Activated CD4-positive, alpha-beta T cell treated with anti-CD3 and anti-CD28 coated beads, Interleukin-10, Interleukin-2, amounts not matched to agents 100 ng/mL and 50 ng/mL, durations not matched to agents 16 hours and 8 hours (primary cell): ENCODE data around the gene RAB42.
"Not testable (repeated sequence)": the region's sequence is repeated elsewhere in the genome, so short reads cannot be mapped to it uniquely, and the experiment has no call there.

ENCODE experiments used
- DNase-seq: peaks from one replicate; pipeline ENCODE4 v3.0.0-alpha.2; 2020

Gene RAB42, protein sequence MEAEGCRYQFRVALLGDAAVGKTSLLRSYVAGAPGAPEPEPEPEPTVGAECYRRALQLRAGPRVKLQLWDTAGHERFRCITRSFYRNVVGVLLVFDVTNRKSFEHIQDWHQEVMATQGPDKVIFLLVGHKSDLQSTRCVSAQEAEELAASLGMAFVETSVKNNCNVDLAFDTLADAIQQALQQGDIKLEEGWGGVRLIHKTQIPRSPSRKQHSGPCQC

DNA sequence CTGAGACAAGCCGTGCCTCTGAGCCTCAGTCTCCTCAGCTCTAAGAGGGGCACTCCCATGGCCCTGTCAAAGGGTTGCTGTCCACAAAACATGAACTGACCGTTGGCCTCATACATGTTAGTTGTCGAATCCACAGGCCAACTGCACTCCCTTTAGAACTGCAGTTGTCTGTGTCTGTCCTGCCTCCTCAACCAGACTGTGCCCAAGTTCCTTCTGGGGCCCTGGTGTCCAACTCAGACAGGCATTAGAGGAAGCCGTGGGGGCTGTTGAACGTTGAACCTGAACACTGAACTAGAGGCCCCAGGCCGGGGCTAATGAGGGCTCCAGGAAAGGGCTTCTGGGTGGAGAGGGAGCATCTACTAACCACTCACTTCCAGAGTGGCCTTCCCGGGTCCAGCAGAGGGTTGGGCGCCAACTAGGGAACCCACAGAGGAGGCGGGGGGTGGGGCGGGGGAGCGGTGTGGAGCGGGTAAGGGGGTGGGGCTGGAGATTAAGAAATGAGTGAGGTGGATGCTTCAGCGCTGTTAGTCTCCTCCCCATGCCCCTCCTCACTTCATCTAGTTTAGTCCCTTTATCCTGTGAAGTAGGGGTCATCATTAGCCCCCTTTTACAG is at the start of gene RAB42:
TSS of gene RAB42 (plus strand) at position 558 of the 613 bp plus-strand sequence. CDS start 247 bp downstream, outside the sequence.
- DNase-seq: no peak

DNA sequence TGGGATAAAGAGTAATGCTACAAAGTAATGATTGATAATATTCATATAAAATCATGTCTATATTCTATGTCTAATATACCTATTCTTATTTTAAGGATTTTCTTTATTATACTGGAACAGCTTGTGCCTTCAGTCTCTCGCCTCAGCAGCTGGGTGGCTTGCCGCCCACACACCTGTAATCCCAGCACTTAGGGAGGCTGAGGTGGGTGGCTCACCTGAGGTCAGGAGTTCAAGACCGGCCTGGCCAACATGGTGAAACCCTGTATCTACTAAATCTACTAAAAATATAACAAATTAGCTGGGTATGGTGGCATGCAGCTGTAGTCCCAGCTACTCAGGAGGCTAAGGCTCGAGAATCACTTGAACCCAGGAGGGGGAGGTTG is 46.8 kb upstream of the RAB42 start:
- DNase-seq: no peak

DNA sequence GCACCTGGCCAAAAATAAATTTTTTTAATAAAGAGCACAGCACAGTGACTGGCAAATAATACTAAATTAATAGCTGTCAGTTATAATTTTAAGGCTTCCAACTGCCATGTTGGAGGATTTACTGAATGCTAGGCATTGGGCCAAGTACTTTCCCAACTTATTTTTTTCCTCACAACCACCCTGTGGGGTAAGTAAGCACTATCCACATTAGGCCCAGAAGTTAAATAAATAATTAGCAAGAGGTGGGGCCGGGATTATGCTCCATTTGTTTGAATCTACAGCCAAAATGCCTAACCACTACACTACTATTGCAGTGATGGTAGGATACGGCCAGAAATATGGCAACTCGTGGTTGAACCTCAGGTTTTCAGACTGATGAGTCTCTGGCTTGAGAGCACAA is 43.7 kb upstream of the RAB42 start:
- DNase-seq: no peak

DNA sequence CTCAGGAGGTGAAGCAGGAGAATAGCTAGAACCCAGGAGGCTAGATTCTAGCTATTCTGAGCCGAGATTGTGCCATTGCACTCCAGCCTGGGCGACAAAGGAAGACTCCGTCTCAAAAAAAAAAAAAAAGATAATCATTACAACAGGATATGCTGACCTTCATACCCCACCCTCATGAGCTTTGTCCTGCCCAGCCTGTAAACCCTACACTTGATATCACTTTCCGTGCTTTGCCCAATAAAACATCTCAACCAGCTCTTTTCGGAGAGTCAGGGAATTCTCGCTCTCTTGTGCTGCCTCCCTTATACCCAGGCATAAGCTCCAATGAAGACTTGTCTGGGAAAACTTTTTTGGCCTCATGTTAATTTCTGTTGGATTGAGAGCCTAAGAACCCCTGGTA is 40.7 kb upstream of the RAB42 start:
- no peak for DNase-seq

DNA sequence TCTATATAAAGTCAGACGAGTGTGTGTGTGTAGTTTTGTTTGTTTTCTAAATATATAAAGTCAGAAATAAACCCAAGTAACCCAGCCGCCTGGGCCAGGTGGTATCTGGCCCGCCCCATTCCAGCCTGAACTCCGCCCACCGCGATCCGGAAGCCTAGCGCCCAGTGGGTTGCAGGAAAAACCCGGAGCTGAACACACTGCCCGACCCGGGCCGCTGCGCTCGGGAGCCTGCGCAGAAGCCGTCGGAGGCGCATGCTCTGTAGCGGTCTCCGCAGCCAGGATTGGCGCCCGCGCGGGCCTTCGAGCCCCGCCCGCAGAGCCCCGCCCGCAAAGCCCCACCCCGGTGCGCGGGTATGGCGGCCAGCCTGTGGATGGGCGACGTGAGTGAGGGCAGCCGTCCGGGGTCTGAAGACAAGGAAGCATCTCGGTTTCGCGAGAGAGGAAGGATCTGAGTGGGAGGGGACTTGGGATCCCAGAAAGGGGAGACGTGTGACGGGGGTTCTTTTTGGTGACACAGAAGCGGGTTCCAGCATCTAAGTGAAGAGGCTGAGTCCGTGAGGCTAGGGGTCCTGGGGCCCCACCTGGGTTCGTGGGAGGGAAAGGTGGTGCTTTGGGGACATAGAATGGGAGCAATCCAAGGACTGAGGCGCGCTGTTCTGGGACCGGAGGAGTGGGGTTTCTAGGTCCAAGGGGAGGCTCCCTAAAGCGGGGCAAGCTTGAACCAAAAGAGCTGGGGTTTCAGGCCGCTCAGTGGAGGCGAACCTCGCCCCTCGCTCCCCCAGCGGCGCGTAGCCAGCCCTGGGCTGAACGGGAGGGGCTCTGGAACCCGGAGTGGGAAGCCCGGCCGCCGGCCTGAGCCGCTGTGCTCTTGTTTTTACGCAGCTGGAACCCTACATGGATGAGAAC is 39.1 kb upstream of the RAB42 start, which contains the start of gene TRNAU1AP:
TSS of gene TRNAU1AP (plus strand) at position 328 of the 906 bp plus-strand sequence. CDS start at position 354, 26 bp downstream.
- DNase-seq: peak; percentile 98

DNA sequence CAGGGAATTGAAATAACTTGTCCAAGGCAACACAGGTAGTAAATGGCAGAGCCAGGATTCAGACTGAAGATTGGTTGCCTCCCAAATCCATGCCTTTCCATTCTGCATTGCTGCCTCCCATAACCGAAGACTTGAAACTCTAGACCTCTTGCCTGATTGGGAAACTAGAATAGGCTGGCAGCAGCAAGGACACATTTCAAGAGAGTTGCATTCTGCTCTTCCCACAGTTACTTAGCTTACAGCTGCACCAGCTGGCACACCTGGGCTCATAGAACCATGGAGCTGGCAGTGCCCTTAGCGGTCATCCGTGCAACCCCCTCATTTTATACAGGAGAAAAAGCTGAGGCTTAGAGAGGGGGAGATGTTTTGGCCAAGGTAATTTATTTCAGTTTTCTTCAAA is 31.2 kb upstream of the RAB42 start:
- no peak for DNase-seq

DNA sequence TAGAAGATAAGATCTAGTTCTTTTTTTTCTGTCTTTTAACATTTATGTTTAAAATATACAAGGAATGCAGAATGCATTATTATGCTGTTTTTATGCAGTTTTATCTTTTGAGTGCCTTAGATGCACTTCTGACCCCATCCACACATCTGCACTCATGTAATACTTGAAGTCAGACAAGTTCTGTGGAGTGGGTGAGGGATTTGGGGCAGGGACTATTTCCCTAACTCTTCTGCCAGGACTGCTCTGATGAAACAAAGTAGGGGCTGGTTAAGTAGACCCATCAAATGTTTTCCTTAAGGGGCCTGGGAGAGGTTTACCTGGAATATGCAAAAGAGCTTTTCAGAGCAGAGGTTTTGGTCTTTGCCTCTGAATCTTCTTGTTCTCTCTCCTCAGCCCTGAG is 27.8 kb upstream of the RAB42 start:
- no peak for DNase-seq

DNA sequence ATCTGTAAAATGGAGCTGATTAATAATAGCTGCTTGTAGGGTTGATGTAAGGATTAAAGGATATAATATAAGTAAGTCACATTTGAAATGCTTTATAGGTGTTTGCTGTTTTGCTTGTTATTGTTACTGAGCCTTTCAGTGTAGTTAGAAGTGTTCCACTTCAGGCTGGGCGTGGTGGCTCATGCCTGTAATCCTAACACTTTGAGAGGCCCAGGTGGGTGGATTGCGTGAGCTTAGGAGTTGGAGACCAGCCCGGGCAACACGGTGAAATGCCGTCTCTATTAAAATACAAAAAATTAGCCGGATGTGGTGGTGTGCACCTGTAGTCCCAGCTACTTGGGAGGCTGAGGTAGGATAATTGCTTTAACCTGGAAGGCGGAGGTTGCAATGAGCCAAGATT is 27.0 kb upstream of the RAB42 start:
- no peak for DNase-seq

DNA sequence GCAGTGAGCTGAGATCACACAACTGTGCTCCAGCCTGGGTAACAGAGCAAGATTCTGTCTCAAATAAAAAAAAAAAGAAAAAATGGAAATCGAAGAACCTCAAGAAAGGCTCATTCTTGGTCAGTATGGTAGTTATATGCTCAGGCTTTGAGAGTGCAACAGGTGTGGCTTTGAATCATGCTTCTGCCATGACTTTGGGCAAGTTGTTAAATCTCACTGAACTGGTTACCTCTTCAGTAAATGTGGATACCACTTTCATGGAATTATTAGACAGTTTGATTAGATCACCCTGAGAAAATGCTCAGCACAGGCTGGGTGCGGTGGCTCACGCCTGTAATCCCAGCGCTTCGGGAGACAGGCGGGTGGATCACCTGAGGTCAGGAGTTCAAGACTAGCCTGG is 26.3 kb upstream of the RAB42 start:
- DNase-seq: no peak

DNA sequence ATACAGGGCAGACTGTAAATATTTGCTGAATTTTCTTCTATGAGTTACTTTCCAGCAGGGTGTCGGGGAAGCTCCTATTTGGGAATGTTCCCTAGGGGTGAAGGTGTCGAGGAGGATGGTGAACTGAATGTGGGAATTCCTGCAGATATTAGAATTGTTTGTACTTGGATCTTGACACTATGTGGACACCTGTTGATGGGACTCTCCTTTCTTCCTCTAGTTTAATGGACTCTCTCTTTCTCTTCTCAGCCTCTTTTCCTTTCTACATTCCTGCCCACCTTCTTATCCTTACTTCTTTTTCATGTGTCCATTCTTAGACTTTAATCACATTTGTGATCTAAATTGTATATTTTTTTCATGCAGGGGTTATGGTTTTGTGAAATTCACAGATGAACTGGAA is 25.1 kb upstream of the RAB42 start:
- no peak for DNase-seq

DNA sequence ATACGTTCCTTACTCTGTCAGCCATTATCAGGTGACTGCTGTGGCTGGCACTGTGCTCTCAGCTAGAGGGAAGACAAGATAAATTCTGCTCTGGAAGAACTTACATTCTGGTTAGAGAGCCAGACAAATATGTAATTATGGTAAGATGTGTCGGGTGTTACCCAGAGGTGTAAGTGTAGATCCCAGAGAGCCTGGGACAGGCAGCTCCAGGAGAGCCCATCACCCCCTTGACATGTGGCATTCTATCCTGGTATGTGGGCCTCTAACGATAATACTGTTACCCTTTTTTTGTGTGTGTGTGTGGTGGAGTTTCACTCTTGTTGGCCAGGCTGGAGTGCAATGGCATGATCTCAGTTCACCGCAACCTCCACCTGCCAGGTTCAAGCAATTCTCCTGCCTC is 20.2 kb upstream of the RAB42 start:
- no peak for DNase-seq

DNA sequence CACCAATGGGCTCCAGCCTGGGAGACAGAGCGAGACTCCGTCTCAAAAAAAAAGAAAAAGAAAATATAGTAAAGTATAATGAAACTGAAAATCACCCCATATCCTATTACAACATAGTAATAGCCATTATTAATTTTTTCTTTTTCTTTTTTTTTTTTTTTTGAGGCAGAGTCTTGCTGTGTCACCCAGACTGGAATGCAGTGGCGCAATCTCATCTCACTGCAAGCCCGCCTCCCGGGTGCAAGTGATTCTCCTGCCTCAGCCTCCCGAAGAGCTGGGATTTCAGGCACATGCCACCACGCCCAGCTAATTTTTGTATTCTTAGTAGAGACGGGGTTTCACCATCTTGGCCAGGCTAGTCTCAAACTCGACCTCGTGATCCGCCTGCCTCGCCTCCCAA is 19.2 kb upstream of the RAB42 start:
- not testable (repeated sequence) for DNase-seq

DNA sequence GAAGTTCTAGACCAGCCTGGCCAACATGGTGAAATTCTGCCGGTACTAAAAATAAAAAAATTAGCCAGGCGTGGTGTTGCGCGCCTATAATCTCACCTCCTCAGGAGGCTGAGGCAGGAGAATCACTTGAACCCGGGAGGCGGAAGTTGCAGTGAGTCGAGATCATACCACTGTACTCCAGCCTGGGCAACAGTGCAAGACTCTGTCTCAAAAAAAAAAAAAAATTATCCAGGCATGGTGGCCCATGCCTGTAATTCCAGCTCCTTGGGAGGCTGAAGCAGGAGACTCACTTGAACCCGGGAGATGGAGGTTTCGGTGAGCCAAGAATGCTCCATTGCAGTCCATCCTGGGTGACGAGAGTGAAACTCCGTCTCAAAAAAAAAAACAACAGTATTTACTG is 18.5 kb upstream of the RAB42 start:
- DNase-seq: no peak

DNA sequence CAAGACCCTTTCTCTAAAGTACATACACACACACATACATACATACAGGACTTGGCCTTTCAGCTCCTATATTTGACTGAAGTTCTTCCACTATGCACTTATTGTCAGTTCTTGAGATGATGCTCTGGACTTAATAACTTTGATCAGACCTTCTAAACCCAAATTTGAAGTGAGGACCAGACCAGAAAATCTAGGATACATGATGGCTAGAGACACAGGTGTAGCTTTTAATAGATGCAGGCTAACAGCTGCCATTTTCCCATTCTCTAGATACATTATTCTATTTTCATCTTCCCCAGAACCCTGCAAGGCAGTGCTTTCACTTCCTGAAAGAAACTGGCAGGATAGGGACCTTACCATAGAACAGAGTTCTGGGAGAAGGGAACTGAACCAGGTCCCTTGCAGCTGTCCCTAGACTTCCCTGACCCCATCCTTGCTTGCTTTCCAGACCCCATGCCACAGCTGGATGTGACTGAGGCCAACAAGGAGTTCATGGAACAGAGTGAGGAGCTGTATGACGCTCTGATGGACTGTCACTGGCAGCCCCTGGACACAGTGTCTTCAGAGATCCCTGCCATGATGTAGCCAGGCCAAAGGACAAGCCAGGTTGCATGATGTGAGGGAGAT is 14.9 kb upstream of the RAB42 start:
- DNase-seq: peak; percentile 69

DNA sequence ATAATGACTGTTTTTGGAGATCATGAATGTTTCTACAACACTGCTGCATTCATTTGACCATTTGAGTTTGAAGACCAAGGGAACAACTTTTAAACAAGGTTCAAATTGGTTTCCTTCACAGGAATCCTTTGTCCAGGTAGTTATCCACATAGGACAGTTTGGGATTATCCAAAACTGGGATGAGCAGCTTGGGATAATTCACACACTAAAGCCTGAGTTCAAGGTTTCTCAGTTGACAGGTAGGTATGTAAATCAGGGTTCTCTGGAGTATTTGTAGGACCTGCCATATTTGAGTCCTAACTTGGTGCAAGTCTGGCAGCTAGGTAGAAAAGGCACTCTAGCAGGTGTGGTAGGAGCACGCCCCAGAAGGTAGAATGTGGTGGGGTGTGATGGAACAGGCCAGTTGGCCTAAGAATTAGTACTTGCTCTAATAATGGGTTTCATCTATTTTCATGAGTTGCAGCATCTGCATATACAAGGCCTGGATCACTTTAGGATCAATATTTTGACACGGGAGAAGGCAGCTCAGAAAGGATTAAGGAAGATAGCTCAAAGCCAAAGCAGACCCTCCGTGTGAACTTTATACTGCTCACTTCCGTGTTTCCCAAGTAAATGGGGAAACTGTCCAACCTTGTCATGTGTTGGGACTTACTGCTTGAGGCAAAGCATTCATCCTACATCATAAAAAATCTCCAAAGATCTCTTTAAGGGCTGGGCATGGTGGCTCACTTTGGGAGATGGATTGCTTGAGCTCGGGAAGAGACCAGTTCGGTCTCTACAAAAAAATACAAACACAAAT is 14.1 kb upstream of the RAB42 start:
- peak; percentile 59 for DNase-seq

DNA sequence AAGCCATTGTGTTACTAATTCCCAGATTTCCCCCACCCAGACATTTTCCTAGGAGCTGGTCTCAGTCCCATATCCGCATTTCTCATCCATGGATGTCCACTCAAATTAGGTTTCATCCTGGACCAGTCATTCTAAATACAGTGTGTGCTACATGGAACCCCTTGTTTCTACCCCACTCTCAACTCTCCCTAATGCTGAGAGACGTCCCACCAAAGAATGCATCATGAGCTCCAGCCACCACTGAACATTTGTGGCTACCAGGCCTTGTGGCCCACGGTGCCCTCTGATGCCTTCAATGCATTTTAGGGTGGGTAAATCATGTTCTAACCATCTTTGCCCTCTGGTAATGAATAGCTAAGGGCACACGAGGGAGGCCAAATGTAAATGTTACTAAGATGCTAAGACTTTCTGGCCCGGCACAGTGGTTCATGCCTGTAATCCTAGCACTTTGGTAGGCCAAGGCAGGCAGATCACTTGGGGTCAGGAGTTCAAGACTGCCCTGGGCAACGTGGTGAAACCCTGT is 13.3 kb upstream of the RAB42 start:
- peak; percentile 18 for DNase-seq

DNA sequence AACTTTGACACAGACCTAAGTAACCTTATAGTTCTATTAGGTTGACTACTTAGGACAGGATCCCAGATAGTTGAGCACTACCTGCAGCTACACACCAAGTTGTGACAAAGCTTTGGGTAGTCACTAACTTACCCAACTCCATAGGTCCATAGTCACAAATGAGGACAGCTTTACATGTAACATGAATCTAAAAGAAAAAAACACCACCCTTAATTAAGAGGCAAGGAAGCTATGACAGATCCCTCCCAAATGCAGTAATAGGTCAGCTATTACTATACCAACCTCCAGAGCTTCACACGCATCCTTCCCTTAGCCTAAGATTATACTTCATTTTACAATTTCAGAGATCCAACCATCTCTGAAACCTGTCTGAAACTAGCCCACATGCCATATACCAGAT is 12.7 kb upstream of the RAB42 start:
- DNase-seq: peak; percentile 14

DNA sequence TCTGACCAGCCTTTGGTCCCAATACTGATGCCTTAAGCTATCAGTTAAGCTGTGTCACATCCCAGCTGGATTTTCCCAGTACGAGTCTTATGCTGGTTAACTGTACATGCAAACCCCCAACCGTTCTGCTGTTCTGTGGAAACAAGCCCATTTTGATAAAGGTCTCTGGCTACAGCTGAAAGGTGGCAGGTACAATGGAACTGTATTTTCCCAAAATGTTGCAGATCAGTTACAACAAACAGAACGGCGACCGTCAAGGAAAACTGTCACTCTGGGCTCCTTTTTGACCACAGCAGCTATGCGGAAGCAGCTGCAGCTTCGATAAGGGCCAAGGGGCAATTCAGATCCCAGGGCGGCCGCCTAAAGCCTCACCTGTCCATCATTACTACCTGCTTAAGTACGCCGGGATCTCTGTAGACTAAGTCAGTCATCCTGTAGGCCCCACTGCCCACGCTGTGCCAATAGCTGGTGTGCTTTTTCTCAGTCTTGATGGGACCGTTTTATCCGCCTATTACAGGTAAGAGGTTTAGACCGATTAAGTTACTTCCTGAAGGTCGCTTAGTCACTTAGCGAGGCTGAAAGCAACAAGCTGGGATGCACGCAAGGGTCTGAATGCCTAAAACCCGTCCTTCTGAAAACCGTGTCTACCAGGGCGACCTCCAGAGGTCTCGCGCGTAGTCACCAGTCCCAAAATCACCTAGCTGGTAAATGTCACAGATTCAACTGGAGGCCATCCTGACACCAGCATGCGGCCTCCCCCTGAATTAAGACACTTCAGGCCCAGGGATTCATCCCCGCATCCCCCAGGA is 11.1 kb upstream of the RAB42 start:
- DNase-seq: peak; percentile 66

DNA sequence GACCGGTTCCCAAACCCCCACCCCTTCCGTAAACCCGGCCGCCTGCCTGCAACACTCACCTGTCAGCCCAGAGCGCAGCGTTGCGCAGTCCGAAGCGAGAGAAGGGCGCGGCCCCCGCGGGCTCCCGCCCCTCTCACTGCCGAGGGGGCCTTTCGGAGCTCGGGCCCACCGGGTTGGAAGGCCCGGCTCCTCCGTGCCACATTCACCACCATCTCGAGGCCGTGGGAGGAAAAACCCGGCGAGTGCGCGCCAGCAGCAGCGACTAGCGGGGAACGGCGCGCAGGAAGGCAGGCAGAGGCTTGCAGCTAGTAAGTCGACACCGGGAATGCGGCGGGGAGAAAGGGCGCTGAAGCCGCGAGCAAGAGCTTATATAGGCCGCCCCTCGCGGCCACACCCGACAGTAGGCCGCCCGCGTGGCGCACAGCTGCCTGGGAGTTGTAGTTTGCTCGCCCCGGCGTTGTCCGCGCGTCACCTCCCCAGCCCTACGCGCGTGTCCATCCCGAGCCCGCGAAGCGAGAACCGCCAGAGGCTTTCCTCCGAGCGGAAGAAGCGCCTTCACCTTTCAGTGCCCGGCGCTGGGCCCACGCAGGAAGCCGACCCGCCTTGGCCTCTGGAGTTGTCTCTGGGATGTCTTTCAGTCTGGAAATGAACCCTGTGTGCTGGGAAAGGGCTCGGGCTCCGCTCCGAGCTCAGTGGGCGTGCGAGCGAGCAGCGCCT is 10.4 kb upstream of the RAB42 start:
- DNase-seq: peak; percentile 97

DNA sequence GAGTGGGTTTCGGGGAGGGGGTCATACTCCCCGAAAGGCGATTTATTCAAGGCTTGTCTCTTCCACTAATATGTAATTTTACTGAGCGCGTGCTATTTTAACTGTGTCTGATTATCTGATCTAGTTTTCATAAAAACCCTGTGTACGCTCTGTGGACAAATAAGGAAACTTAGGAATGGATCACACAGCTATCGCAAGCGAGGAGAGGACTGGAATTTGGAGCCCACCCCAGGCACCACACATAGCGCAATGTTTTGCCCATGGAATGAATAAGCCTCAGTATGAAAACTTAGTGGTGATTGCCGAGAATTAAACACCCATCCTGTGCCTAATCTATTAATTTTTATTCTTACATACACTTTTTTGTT is 9.8 kb upstream of the RAB42 start:
- no peak for DNase-seq
